Adrenal gland (tissue), 5 donors: ENCODE measurements around the gene GRHL3.

ENCODE experiments used
- POLR2A ChIP-seq, 2 donors: fragments of 450-650 bp; IDR thresholded peaks; one replicate each; pipeline ENCODE4 v1.6.1; 2017; ENCODE audit warnings: antibody characterized with exemption in 2 of 2, mild to moderate bottlenecking in 2 of 2, moderate library complexity in 1 of 2
- TF ChIP-seq, protein P1 (sequence below), 6 experiments: fragments of 450-650 bp in 4 of 6; fragments of 200-600 bp in 2 of 6; sonication (generic) in 1 of 6; IDR thresholded peaks; 1 replicate in 5 of 6; 2 replicates in 1 of 6; pipeline versions ENCODE4 v1.5.1 to v1.8.0; 2016 to 2021; ENCODE audit warnings: antibody characterized with exemption in 6 of 6, mild to moderate bottlenecking in 2 of 6, moderate library complexity in 1 of 6
- donor health status: DM: no; HTN: no; CAD: no.

DNA sequence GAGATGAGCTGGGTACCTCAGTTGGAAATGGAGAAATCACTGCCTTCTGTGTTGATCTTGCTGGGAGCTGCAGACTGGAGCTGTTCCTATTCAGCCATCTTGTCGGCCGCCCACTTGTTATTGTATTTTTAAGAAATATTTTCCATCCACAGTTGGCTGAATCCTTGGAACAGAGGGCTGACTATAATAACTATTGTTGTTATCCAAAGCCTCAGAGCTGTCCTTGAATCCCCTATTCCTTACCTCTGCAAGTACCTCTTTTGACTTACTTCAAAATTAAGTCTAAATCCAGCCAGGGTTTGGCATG, 44.1 kb upstream of the GRHL3 start:
- no peak for TF ChIP-seq POLR2A (IDR thresholded peaks at IDR 0.05)
- TF ChIP-seq, protein P1, sequence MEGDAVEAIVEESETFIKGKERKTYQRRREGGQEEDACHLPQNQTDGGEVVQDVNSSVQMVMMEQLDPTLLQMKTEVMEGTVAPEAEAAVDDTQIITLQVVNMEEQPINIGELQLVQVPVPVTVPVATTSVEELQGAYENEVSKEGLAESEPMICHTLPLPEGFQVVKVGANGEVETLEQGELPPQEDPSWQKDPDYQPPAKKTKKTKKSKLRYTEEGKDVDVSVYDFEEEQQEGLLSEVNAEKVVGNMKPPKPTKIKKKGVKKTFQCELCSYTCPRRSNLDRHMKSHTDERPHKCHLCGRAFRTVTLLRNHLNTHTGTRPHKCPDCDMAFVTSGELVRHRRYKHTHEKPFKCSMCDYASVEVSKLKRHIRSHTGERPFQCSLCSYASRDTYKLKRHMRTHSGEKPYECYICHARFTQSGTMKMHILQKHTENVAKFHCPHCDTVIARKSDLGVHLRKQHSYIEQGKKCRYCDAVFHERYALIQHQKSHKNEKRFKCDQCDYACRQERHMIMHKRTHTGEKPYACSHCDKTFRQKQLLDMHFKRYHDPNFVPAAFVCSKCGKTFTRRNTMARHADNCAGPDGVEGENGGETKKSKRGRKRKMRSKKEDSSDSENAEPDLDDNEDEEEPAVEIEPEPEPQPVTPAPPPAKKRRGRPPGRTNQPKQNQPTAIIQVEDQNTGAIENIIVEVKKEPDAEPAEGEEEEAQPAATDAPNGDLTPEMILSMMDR (IDR thresholded peaks at IDR 0.05) = no peak
